Bronchus fibroblast of lung (primary cell): ENCODE data around the gene GARIN5A. TPM values are rescaled to one million over a fixed set of nuclear protein-coding genes. Genes with fewer than 3 reads are reported as not detected.

ENCODE experiments used
- total RNA-seq: library from RNA; depleted of rRNA; stranded (reverse); fragments of >200 nt; gene quantifications from 2 replicates; pipeline ENCODE4 v1.2.3, GENCODE V29; 2015

Gene GARIN5A
- 0.84 and 1.3 TPM in 2 replicates for total RNA-seq

GRCh38 chr19:50476224-50476906 lies at the start of gene GARIN5A, which contains the start of gene EMC10:
TSS of gene GARIN5A (minus strand) at chr19:50476848. CDS start at chr19:50476388, 460 bp downstream.
TSS of gene EMC10 (plus strand) at chr19:50476507. CDS start at chr19:50476545, 38 bp downstream.

GRCh38 chr19:50513746-50514345 lies 37.2 kb upstream of the GARIN5A start, which contains the start of gene ASPDH:
TSS of gene ASPDH (minus strand) at chr19:50513913. CDS start at chr19:50513823, 90 bp downstream.

GRCh38 chr19:50511069-50511822 lies 34.6 kb upstream of the GARIN5A start, which contains the start of gene JOSD2:
TSS of gene JOSD2 (minus strand) at chr19:50511191. CDS start at chr19:50510431, 760 bp downstream.

GRCh38 chr19:50432221-50433028 lies 44.2 kb downstream of the GARIN5A start, which contains the start of gene MYBPC2:
TSS of gene MYBPC2 (plus strand) at chr19:50432892. CDS start at chr19:50432954, 62 bp downstream.

GRCh38 chr19:50418176-50419021 lies 58.2 kb downstream of the GARIN5A start, which contains the start of gene SPIB:
TSS of gene SPIB (plus strand) at chr19:50418938. CDS start at chr19:50418963, 25 bp downstream.

Other genes starting within 250 kb of the GARIN5A start
- gene KCNC3, start 147.5 kb downstream of the GARIN5A start, total RNA-seq, result not detected in 2 replicates
- 0.45 TPM in 1 of 2 replicates, not detected in the other for gene NAPSA, start 111.2 kb downstream of the GARIN5A start, total RNA-seq
- gene NR1H2, start 100.4 kb downstream of the GARIN5A start, total RNA-seq, result 56.9 and 61.0 TPM in 2 replicates
- gene POLD1, start 92.5 kb downstream of the GARIN5A start, total RNA-seq, result 65.6 and 72.8 TPM in 2 replicates
- gene SPIB, start 57.9 kb downstream of the GARIN5A start, total RNA-seq, result not detected in 2 replicates
- gene MYBPC2, start 44.0 kb downstream of the GARIN5A start, total RNA-seq, result not detected in 2 replicates
- gene EMC10, start 341 bp downstream of the GARIN5A start, total RNA-seq, result 76.0 and 80.0 TPM in 2 replicates
- 40.2 and 41.6 TPM in 2 replicates for gene JOSD2, start 34.3 kb upstream of the GARIN5A start, total RNA-seq
- not detected in 2 replicates for gene ASPDH, start 37.1 kb upstream of the GARIN5A start, total RNA-seq
- under 0.01 TPM in 1 of 2 replicates, not detected in the other for gene LRRC4B, start 91.6 kb upstream of the GARIN5A start, total RNA-seq
- gene SYT3, start 163.0 kb upstream of the GARIN5A start, total RNA-seq, result 0.15 TPM in 1 of 2 replicates, not detected in the other
- gene C19orf81, start 172.6 kb upstream of the GARIN5A start, total RNA-seq, result not detected in 2 replicates
- 0.84 and 1.8 TPM in 2 replicates for gene SHANK1, start 243.0 kb upstream of the GARIN5A start, total RNA-seq
- gene CLEC11A, start 246.5 kb upstream of the GARIN5A start, total RNA-seq, result 72.5 and 93.3 TPM in 2 replicates